HG02943 (cell line): ENCODE measurements around the gene CFAP47.
"Not testable (repeated sequence)": the region's sequence is repeated elsewhere in the genome, so short reads cannot be mapped to it uniquely, and the experiment has no call there.

ENCODE experiments used
- ATAC-seq: cut with Tn5 transposase; IDR thresholded peaks from one replicate; pipeline ENCODE4 v1.9.1; 2021; ENCODE audit warnings: mild to moderate bottlenecking, low read depth, moderate library complexity; ENCODE audit not compliant: unreplicated experiment

The CFAP47 gene

GRCh38 chrX:36214924-36215323 lies 295.4 kb downstream of the CFAP47 start:
- no peak for ATAC-seq

- no peak for ATAC-seq
These were observed 299.3 kb downstream of the CFAP47 start for GRCh38 chrX:36218801-36219200.

DNA sequence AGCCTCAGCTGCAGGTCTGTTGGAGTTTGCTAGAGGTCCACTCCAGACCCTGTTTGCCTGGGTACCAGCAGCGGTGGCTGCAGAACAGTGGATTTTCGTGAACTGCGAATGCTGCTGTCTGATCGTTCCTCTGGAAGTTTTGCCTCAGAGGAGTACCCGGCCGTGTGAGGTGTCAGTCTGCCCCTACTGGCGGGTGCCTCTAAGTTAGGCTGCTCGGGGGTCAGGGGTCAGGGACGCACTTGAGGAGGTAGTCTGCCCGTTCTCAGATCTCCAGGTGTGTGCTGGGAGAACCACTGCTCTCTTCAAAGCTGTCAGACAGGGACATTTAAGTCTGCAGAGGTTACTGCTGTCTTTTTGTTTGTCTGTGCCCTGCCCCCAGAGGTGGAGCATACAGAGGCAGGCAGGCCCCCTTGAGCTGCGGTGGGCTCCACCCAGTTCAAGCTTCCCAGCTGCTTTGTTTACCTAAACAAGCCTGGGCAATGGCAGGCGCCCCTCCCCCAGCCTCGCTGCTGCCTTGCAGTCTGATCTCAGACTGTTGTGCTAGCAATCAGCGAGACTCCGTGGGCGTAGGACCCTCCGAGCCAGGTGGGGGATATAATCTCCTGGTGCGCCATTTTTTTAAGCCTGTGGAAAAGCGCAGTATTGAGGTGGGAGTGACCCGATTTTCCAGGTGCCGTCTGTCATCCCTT lies 315.4 kb downstream of the CFAP47 start:
- ATAC-seq = not testable (repeated sequence)

DNA sequence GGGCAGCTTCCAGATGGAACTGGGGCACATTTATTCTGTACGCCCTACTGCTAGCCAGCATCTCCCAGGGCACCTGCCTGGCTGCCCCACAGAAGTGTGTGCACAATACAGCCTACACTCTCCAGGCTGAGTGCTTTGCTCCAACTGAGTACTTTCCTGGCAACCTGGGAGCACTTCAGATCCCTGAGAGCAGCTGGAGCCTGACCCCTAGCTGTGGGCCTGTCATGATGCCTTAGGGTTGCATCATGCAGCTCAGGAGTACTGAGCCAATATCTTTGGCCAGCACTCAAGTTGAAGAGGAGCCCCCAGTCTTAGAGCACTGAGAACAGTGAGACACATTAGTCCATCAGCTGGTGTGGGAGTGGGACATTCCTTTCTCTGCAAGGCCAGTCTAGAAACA lies 321.9 kb downstream of the CFAP47 start:
- no peak for ATAC-seq

GRCh38 chrX:36266155-36266554 lies 346.6 kb downstream of the CFAP47 start:
- no peak for ATAC-seq

GRCh38 chrX:36310136-36310535 lies 390.6 kb downstream of the CFAP47 start:
- no peak for ATAC-seq

GRCh38 chrX:36314303-36314702 lies 394.8 kb downstream of the CFAP47 start:
- no peak for ATAC-seq

- ATAC-seq = no peak
These were observed 415.0 kb downstream of the CFAP47 start for GRCh38 chrX:36334572-36334971.

GRCh38 chrX:36336751-36337150 lies 417.2 kb downstream of the CFAP47 start:
- ATAC-seq = no peak

- no peak for ATAC-seq
These were observed 424.8 kb downstream of the CFAP47 start for GRCh38 chrX:36344301-36344700.

DNA sequence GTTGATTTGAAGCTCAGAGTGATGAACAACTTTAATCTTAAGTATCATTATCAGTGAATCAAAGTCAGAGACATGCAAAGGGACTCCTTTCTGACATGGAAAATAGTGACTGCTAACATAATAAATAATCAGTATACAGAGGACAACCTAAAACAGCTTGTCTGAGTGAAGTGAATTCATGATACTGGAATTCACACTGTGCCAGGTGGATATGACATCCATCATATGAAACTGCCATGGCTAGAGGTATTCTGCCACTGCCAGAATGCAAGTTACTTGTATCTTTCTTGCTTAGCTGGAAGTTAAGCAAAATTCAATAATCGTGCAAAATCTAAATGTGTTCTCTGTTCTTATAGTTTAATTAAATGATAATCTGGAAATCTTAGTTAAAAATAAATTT lies 429.0 kb downstream of the CFAP47 start:
- no peak for ATAC-seq

- no peak for ATAC-seq
These were observed 438.3 kb downstream of the CFAP47 start for GRCh38 chrX:36357855-36358254.

DNA sequence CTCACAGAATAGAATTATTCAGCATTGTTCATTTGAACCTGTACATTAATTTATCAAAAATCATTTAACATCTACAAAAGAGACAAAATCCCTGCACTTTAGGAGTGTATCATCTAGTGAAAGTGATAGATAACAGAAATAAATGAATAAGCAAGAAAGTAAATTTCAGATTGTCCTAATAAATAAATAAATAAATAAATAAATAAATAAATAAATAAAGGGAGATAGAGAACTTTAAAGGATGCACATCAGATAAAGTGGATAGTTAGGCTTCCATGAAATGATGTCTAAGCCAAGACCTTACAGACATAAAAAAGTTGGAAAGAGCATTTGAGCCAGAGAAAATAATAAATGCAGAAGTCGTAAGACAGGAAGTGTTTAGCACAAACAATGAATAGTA lies 444.7 kb downstream of the CFAP47 start:
- no peak for ATAC-seq

DNA sequence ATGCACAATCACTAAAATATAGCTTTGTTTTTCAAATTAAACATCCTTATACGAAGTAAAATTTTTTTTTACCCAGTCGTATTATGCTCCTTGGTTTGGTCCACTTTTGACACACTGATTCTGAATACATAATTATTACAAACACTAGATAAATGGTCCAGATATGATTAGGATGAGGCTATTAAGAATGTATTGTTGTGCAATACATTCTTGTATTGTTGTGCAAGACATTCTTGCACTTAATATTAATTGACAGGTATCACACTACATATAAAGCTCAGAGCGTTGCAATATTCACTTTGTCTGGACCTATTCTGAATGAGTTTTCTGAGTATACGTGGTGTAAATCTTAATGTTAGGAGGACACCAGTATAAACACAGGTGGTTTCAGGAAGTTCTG lies 464.0 kb downstream of the CFAP47 start:
- ATAC-seq = no peak

DNA sequence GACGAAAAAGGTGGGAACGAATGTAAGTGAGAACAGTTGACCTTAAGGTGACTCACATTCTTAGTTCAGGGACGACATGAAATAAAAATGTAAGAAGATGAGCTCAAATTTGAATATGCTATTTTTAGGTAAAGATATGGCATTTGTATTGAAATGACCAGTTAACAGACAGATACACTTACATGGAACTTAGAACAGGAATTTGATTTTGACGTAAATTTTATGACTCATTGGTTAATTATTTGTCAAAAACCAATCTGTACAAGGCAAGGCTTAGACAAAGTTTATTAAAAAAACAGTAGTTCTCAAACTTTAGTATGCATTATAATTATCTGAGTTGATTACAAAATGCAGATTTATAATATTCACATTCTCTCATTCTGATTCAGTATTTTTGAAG lies 469.4 kb downstream of the CFAP47 start:
- no peak for ATAC-seq

- ATAC-seq = no peak
These were observed 482.2 kb downstream of the CFAP47 start for GRCh38 chrX:36401774-36402173.

DNA sequence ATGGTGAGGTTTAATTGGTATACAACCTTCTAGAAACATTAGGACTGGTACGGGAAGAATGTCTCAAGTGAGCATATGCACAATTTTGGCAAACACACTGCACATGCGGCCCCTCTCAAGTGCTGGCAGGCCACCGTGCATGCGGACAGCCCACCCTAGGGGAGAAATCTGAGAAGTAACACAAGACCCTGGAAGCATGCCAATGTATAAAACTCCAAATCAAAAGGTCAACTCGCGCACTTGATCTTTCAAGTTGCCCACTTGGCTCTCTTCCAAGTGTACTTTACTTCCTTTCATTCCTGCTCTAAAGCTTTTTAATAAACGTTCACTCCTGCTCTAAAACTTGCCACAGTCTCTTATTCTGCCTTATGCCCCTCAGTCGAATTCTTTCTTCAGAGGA lies 488.3 kb downstream of the CFAP47 start:
- no peak for ATAC-seq

- ATAC-seq = no peak
These were observed 494.5 kb downstream of the CFAP47 start for GRCh38 chrX:36414056-36414455.

- ATAC-seq = no peak
These were observed 502.8 kb downstream of the CFAP47 start for GRCh38 chrX:36422368-36422767.

GRCh38 chrX:36431819-36432218 lies 512.3 kb downstream of the CFAP47 start:
- ATAC-seq = no peak

DNA sequence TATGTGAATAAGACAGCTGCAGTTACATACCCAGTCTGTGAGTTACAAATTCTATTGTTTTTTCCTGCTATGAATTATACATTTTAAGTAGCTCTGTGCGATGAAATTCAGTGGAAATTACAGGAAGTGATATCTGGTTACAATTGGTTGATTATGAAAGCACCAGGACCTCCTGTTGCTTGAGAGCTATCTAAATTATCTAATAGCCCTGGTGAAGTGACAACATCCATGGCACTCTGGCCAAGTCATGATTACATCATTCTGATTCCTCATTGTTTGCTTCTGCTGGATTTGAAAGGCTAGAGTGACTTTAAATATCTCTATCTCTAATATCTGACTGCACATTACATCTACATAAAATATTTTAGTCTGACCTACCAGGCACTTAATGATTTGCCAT lies 515.0 kb downstream of the CFAP47 start:
- no peak for ATAC-seq
